Measurements from ENCODE around the gene NFIL3. TPM values are rescaled to one million over a fixed set of nuclear protein-coding genes. Genes with fewer than 3 reads are reported as not detected.

The NFIL3 gene
- total and polyA plus RNA-seq, 2 of the 8 experiments (the other 6 are each of a cell fraction or from before 2014, with no cell fraction given), result 3.4 to 13.5 TPM

DNA sequence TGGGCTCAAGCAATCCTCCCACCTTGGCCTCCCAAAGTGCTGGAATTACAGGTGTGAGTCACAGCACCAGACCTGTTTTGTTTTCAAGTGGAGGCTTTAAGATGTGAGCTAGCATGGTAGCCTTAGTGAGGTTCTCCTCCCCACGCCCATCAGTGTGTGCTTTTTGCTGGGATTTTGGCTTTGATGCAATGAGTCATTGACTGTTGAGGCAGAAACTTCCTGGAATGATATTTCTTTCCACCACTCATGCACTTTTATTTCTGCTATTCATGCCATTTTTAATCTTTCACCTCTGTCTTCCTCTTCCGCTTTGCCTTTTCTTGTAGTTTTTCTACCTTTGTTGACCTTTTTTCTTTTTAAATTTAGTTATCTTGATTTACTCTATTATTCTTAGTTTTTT is 4.2 kb upstream of the NFIL3 start (continued):
- TF ChIP-seq SRF (IDR thresholded peaks at IDR 0.05; ENCODE audit: low read depth, low read length) (no peak), POLR2A (IDR thresholded peaks at IDR 0.05; ENCODE audit: control extremely low read depth in 1 of 2, low read depth in 2 of 2, low read length in 2 of 2) (no peak), SAP30 (IDR thresholded peaks at IDR 0.05; ENCODE audit: insufficient read depth, insufficient replicate concordance, low read length) (no peak), RFX5 (IDR thresholded peaks at IDR 0.05; ENCODE audit: borderline replicate concordance, low read depth, low read length) (no peak)

Data from H1 (cell line).